Thoracic aorta (tissue), 2 donors: ENCODE data around the gene HNRNPH3. TPM values are rescaled to one million over a fixed set of nuclear protein-coding genes. Genes with fewer than 3 reads are reported as not detected.

Source experiments
- ATAC-seq: fragments of 150-250 bp; one replicate; pipeline ENCODE4 v1.8.0; 2017; ENCODE audit warnings: low read depth; ENCODE audit not compliant: insufficient number of reproducible peaks, low FRiP score
- DNase-seq: peaks from one replicate; pipeline ENCODE4 v3.0.0-alpha.2; 2020; ENCODE audit warnings: low spot score
- H3K27ac ChIP-seq, 2 donors: fragments of 200-600 bp; sonication (generic); 1 replicate in 1 of 2; 2 replicates in 1 of 2; pipeline ENCODE4 v1.5.1; 2016; ENCODE audit warnings: mild to moderate bottlenecking in 2 of 2, moderate library complexity in 2 of 2
- H3K27me3 ChIP-seq: fragments of 200-600 bp; sonication (generic); replicated peaks from 2 replicates; pipeline ENCODE4 v1.6.0; 2016; ENCODE audit warnings: mild to moderate bottlenecking; ENCODE audit not compliant: insufficient read depth
- H3K36me3 ChIP-seq: fragments of 200-600 bp; sonication (generic); one replicate; pipeline ENCODE4 v1.5.1; 2016
- H3K4me1 ChIP-seq, 2 donors: fragments of 200-600 bp; sonication (generic); 1 replicate in 1 of 2; 2 replicates in 1 of 2; pipeline versions ENCODE4 v1.5.1 to v1.6.0; 2016; ENCODE audit warnings: low read depth in 2 of 2, mild to moderate bottlenecking in 1 of 2; ENCODE audit not compliant: control insufficient read depth in 1 of 2
- H3K4me3 ChIP-seq: fragments of 200-600 bp; sonication (generic); 2 replicates; pipeline ENCODE4 v1.5.1; 2016; ENCODE audit warnings: mild to moderate bottlenecking
- H3K9me3 ChIP-seq: fragments of 200-600 bp; sonication (generic); 2 replicates; pipeline ENCODE4 v1.5.1; 2016
- total RNA-seq, 2 donors: library from RNA; depleted of rRNA; stranded (reverse); fragments of >200 nt; gene quantifications; one replicate each; pipeline versions ENCODE4 v1.1.0 to v1.2.3, GENCODE V29; 2016
- TF ChIP-seq, protein P1 (sequence below): fragments of 200-600 bp; sonication (generic); IDR thresholded peaks from one replicate; pipeline ENCODE4 v1.5.1; 2019; ENCODE audit warnings: antibody characterized with exemption

HNRNPH3 gene
- total RNA-seq, 2 donors from 2014 or later, result 47.1 to 68.7 TPM

DNA sequence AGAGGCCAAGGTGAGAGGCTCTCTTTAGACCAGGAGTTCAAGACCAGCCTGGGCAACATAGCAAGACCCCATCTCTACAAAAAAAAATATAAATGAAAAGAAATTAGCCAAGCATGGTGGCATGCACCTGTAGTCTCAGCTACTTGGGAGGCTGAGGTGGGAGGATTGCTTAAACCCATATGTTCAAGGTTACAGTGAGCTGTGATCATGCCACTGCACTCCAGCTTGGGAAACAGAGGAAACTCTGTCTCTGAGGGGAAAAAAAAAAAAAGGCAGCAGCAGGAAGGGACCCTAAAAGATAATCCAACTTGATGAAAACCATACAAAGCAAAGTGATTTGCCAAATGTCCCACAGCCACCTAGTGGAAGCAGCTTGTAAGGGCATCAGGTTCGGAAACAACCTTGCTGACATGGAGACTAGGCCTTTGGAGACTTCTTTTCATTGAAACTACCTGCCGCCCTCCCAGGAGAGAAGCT is 16.4 kb downstream of the HNRNPH3 start:
- DNase-seq (no peak), ATAC-seq (no peak)
- TF ChIP-seq, protein P1, sequence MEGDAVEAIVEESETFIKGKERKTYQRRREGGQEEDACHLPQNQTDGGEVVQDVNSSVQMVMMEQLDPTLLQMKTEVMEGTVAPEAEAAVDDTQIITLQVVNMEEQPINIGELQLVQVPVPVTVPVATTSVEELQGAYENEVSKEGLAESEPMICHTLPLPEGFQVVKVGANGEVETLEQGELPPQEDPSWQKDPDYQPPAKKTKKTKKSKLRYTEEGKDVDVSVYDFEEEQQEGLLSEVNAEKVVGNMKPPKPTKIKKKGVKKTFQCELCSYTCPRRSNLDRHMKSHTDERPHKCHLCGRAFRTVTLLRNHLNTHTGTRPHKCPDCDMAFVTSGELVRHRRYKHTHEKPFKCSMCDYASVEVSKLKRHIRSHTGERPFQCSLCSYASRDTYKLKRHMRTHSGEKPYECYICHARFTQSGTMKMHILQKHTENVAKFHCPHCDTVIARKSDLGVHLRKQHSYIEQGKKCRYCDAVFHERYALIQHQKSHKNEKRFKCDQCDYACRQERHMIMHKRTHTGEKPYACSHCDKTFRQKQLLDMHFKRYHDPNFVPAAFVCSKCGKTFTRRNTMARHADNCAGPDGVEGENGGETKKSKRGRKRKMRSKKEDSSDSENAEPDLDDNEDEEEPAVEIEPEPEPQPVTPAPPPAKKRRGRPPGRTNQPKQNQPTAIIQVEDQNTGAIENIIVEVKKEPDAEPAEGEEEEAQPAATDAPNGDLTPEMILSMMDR, result peak; percentile 65
- H3K4me1 ChIP-seq, result no peaks in the 10 kb centered on the region
- peaks cover 30% of the 10 kb centered on the region for H3K36me3 ChIP-seq
- H3K27ac ChIP-seq, result no peak overlapping the region
- H3K27me3 ChIP-seq, result no peaks in the 10 kb centered on the region
- H3K4me3 ChIP-seq, result no peak overlapping the region
- H3K9me3 ChIP-seq, result no peaks in the 10 kb centered on the region

- no peaks in the 10 kb centered on the region for H3K9me3 ChIP-seq
- TF ChIP-seq, protein P1, result no peak
- H3K36me3 ChIP-seq, result peaks cover 31% of the 10 kb centered on the region
- H3K4me1 ChIP-seq, result no peaks in the 10 kb centered on the region
- H3K27me3 ChIP-seq, result no peaks in the 10 kb centered on the region
- DNase-seq, result no peak
- ATAC-seq, result no peak
- H3K4me3 ChIP-seq, result no peak overlapping the region
- H3K27ac ChIP-seq, result no peak overlapping the region
Measured at GRCh38 chr10:68353537-68353936, 21.7 kb downstream of the HNRNPH3 start.

- Histone ChIP-seq H3K27ac (no peak overlapping the region), H3K9me3 (no peaks in the 10 kb centered on the region), H3K4me3 (no peak overlapping the region), H3K4me1 (no peaks in the 10 kb centered on the region), H3K36me3 (peaks cover 31% of the 10 kb centered on the region), H3K27me3 (no peaks in the 10 kb centered on the region)
- TF ChIP-seq, protein P1, result no peak
- ATAC-seq, result no peak
- no peak for DNase-seq
Measured at GRCh38 chr10:68359189-68359588, 27.3 kb downstream of the HNRNPH3 start.

DNA sequence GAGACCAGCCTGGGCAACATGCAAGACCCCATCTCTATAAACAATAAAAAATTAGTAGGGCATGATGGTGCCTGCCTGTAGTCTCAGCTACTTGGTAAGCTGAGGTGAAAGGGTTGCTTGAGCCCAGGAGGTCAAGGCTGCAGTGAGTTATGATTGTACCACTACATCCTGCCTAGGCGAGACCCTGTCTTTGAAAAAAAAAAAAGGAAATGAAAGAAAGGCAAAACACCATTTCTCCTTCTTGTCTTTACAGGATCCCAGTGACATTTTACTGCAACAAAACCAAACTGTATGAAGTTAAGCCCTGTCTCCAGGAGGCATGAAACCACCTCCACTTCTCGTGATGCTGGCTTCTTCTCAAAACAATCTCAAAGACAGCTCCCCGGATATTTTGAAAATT is 30.7 kb downstream of the HNRNPH3 start:
- Histone ChIP-seq H3K4me3 (no peak overlapping the region), H3K36me3 (peaks cover 17% of the 10 kb centered on the region), H3K9me3 (no peaks in the 10 kb centered on the region), H3K27ac (no peak overlapping the region), H3K27me3 (no peaks in the 10 kb centered on the region), H3K4me1 (no peaks in the 10 kb centered on the region)
- TF ChIP-seq, protein P1, result no peak
- ATAC-seq (no peak), DNase-seq (no peak)

DNA sequence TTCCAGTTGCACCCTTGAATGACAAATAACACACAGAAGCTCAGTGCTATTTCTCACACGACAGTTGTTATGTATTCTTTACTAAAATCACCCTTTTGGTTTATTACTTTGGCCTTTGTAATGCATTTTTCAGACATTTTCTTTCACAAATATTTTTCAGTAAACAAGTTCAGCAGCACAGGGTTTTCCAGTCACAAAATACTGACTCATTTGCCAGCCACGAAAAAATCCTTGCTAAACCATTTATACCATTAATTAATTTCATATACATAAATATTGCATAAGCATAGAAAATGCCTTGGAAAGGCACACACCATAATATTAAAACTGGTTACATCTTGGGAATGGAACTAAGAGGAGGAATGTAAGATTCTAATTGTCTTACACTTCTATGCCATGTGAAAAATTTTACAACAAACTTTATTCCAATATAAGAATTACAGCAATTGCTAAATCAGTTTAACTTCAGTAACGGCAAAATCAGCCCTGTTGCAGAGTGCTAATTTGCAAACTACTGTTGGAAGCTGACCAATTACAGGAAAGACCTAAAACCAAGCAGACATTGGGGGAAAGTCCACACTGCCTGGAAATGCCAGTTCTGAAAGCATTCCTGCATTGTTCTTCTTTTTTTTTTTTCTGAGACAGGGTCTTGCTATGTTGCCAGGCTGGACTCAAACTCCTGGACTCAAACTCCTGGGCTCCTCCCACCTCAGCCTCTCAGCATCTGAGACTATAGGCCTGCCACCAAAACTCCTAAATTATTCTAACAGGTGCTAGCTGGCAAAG is 32.4 kb downstream of the HNRNPH3 start:
- Histone ChIP-seq H3K9me3 (no peaks in the 10 kb centered on the region), H3K27me3 (no peaks in the 10 kb centered on the region), H3K36me3 (peaks cover 17% of the 10 kb centered on the region), H3K27ac (no peak overlapping the region), H3K4me1 (no peaks in the 10 kb centered on the region), H3K4me3 (no peak overlapping the region)
- TF ChIP-seq, protein P1, result no peak
- DNase-seq (no peak), ATAC-seq (no peak)
